ENCODE measurements around the gene SIPA1L2. TPM values are rescaled to one million over a fixed set of nuclear protein-coding genes. Genes with fewer than 3 reads are reported as not detected.
"Not testable (repeated sequence)": the region's sequence is repeated elsewhere in the genome, so short reads cannot be mapped to it uniquely, and the experiment has no call there.

Gene SIPA1L2
- total RNA-seq, 1 donor from 2014 or later: 3.7 TPM

GRCh38 chr1:232622981-232623380 lies 7.0 kb downstream of the SIPA1L2 start:
- Mint-ChIP-seq H3K9me3 (no peaks in the 10 kb centered on the region), H3K27me3 (ENCODE audit: low read depth) (peaks cover 43% of the 10 kb centered on the region), H3K4me3 (ENCODE audit: low read depth) (no peak overlapping the region), H3K4me1 (ENCODE audit: low read depth) (peaks cover 3% of the 10 kb centered on the region), H3K27ac (no peak overlapping the region), H3K36me3 (ENCODE audit: low read depth) (no peaks in the 10 kb centered on the region)
- no peak for DNase-seq (ENCODE audit: low spot score)
- intact Hi-C loops (cut with micrococcal nuclease): no loop called here

DNA sequence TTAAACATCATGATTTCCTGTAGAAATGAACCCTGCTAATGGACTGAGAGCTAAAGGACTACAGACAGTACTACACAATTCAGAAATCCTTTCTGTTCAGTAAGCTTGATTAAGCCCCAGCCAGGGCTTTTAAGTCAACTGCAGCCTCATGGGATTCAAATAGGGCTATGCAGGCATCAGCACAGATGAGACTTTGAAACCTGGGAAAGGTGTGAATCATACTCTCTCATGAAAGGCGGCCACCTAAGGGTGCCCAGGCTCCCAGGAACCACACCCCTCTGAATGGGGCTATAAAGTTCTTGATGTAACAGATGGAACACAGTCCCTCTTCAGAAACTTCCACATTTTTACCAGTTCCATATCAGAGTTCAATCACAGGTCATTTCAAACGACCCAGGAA lies 7.6 kb downstream of the SIPA1L2 start:
- Mint-ChIP-seq H3K27me3 (ENCODE audit: low read depth) (peaks cover 37% of the 10 kb centered on the region), H3K4me1 (ENCODE audit: low read depth) (no peaks in the 10 kb centered on the region), H3K27ac (no peak overlapping the region), H3K9me3 (no peaks in the 10 kb centered on the region), H3K36me3 (ENCODE audit: low read depth) (no peaks in the 10 kb centered on the region), H3K4me3 (ENCODE audit: low read depth) (no peak overlapping the region)
- intact Hi-C loops (cut with micrococcal nuclease): no loop called here
- no peak for DNase-seq (ENCODE audit: low spot score)

GRCh38 chr1:232621050-232621449 lies 8.9 kb downstream of the SIPA1L2 start:
- H3K4me3 Mint-ChIP-seq (ENCODE audit: low read depth): no peak overlapping the region
- DNase-seq (ENCODE audit: low spot score): no peak
- H3K4me1 Mint-ChIP-seq (ENCODE audit: low read depth): no peaks in the 10 kb centered on the region

DNA sequence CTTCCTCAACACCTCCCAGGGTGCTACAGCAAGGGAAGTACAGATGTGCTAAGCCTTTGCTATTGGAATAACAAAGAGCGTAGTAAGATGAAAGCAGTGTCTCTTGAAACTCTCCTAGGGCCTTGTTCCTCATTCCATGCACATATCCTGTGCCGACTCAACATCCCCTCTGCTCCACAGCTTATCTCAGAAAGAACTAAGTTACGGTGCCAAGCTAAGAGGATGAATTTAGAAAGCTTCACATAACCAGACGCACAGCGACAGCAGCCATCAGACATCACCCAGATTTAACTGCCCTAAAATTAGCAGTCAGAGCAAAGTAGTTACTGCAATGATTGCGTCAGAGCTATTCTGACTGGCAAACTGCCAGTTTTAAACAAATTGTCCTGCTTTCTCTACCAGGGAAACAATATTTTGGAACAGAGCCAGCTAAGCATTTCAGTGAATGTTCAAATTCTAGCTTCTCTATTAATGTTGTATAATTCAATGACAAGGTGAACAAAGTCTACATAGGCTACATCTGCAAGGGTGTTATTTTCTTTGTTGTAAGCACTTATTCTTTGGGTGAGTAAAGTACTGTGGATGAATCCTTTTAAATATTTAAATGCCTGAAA lies 9.5 kb downstream of the SIPA1L2 start:
- H3K9me3 Mint-ChIP-seq: no peaks in the 10 kb centered on the region
- H3K27me3 Mint-ChIP-seq (ENCODE audit: low read depth): peaks cover 22% of the 10 kb centered on the region
- no peak for DNase-seq (ENCODE audit: low spot score)
- no peak overlapping the region for H3K4me3 Mint-ChIP-seq (ENCODE audit: low read depth)
- H3K27ac Mint-ChIP-seq: no peak overlapping the region
- no peaks in the 10 kb centered on the region for H3K36me3 Mint-ChIP-seq (ENCODE audit: low read depth)
- H3K4me1 Mint-ChIP-seq (ENCODE audit: low read depth): no peaks in the 10 kb centered on the region
- intact Hi-C loops (cut with micrococcal nuclease): no loop called here

More at GRCh38 chr1:232621050-232621449, 8.9 kb downstream of the SIPA1L2 start:
- intact Hi-C loops (cut with micrococcal nuclease): no loop called here
- no peaks in the 10 kb centered on the region for H3K9me3 Mint-ChIP-seq
- H3K27me3 Mint-ChIP-seq (ENCODE audit: low read depth): peaks cover 26% of the 10 kb centered on the region
- no peaks in the 10 kb centered on the region for H3K36me3 Mint-ChIP-seq (ENCODE audit: low read depth)
- H3K27ac Mint-ChIP-seq: no peak overlapping the region

DNA sequence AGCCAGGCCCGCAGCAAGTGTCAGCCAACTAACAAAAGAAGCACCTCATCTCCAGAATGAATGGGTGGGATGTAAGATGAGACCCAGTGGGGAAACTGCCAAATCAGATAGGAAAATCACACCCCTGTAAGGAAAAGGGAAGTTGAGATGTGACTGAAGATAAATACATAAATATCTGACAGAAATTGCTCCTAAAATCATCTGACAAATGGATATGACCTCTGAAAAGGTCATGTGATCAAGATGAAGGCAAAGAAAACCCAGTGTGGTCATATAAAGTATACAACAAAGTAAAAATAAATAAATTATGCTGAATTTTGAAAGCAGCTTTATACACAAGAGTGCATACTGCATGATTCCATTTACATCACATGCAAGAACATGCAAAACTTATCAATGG lies 12.7 kb downstream of the SIPA1L2 start:
- intact Hi-C loops (cut with micrococcal nuclease): no loop called here
- no peak overlapping the region for H3K4me3 Mint-ChIP-seq (ENCODE audit: low read depth)
- H3K36me3 Mint-ChIP-seq (ENCODE audit: low read depth): no peaks in the 10 kb centered on the region

GRCh38 chr1:232615306-232615800 lies 14.6 kb downstream of the SIPA1L2 start:
- Mint-ChIP-seq H3K27me3 (ENCODE audit: low read depth) (peaks cover 9% of the 10 kb centered on the region), H3K36me3 (ENCODE audit: low read depth) (no peaks in the 10 kb centered on the region), H3K9me3 (no peaks in the 10 kb centered on the region), H3K4me1 (ENCODE audit: low read depth) (peaks cover 1% of the 10 kb centered on the region), H3K4me3 (ENCODE audit: low read depth) (no peak overlapping the region), H3K27ac (no peak overlapping the region)
- intact Hi-C loops (cut with micrococcal nuclease): no loop called here
- no peak for DNase-seq (ENCODE audit: low spot score)

More for the DNA sequence above, 12.7 kb downstream of the SIPA1L2 start:
- H3K27me3 Mint-ChIP-seq (ENCODE audit: low read depth): peaks cover 12% of the 10 kb centered on the region
- no peak overlapping the region for H3K27ac Mint-ChIP-seq
- peaks cover 1% of the 10 kb centered on the region for H3K4me1 Mint-ChIP-seq (ENCODE audit: low read depth)
- no peak for DNase-seq (ENCODE audit: low spot score)
- no peaks in the 10 kb centered on the region for H3K9me3 Mint-ChIP-seq

- H3K27ac Mint-ChIP-seq: no peak overlapping the region
- H3K27me3 Mint-ChIP-seq (ENCODE audit: low read depth): peaks cover 5% of the 10 kb centered on the region
- intact Hi-C loops (cut with micrococcal nuclease): no loop called here
- no peak for DNase-seq (ENCODE audit: low spot score)
- H3K36me3 Mint-ChIP-seq (ENCODE audit: low read depth): no peaks in the 10 kb centered on the region
- H3K4me3 Mint-ChIP-seq (ENCODE audit: low read depth): no peak overlapping the region
- H3K4me1 Mint-ChIP-seq (ENCODE audit: low read depth): peaks cover 1% of the 10 kb centered on the region
- H3K9me3 Mint-ChIP-seq: no peaks in the 10 kb centered on the region
These were observed 15.1 kb downstream of the SIPA1L2 start for GRCh38 chr1:232614811-232615210.

- no peaks in the 10 kb centered on the region for H3K36me3 Mint-ChIP-seq (ENCODE audit: low read depth)
- no peak overlapping the region for H3K4me3 Mint-ChIP-seq (ENCODE audit: low read depth)
- H3K4me1 Mint-ChIP-seq (ENCODE audit: low read depth): peaks cover 1% of the 10 kb centered on the region
- no peak for DNase-seq (ENCODE audit: low spot score)
- intact Hi-C loops (cut with micrococcal nuclease): no loop called here
- H3K27me3 Mint-ChIP-seq (ENCODE audit: low read depth): peaks cover 3% of the 10 kb centered on the region
- no peaks in the 10 kb centered on the region for H3K9me3 Mint-ChIP-seq
- H3K27ac Mint-ChIP-seq: no peak overlapping the region
These were observed 16.1 kb downstream of the SIPA1L2 start for GRCh38 chr1:232613752-232614381.

DNA sequence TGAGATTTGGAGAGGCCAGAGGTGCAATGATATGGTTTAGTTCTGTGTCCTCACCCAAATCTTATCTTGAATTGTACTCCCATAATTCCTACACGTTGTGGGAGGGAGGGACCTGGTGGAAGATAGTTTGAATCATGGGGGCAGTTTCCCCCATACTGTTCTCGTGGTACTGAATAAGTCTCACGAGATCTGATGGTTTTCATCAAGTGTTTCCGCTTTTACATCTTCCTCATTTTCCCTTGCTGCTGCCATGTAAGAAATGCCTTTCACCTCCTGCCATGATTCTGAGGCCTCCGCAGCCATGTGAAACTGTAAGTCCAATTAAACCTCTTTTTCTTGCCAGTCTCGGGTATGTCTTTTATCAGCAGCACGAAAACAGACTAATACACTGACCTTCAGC lies 17.1 kb downstream of the SIPA1L2 start:
- H3K4me3 Mint-ChIP-seq (ENCODE audit: low read depth); intact Hi-C loops (cut with micrococcal nuclease); H3K27ac Mint-ChIP-seq; DNase-seq (ENCODE audit: low spot score); H3K36me3 Mint-ChIP-seq (ENCODE audit: low read depth); H3K27me3 Mint-ChIP-seq (ENCODE audit: low read depth); H3K4me1 Mint-ChIP-seq (ENCODE audit: low read depth); H3K9me3 Mint-ChIP-seq: not testable (repeated sequence)

DNA sequence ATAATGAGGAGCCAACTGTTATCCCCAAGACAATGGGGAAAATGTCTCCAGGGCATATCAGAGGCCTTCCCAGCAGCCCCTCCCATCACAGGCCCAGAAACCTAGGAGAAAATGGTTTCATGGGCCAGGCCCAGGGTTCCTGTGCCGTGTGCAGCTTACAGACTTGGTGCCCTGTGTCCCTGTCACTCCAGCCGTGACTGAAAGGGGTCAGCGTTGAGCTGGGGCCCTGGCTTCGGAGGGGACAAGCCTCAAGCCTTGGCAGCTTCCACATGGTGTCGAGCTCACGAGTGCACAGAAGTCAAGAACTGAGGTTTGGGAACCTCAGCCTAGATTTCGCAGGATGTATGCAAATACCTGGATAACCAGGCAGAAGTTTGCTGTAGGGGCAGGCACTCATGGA lies 18.1 kb downstream of the SIPA1L2 start:
- no peaks in the 10 kb centered on the region for H3K36me3 Mint-ChIP-seq (ENCODE audit: low read depth)
- H3K4me3 Mint-ChIP-seq (ENCODE audit: low read depth): no peak overlapping the region
- H3K27ac Mint-ChIP-seq: no peak overlapping the region
- H3K27me3 Mint-ChIP-seq (ENCODE audit: low read depth): peaks cover 3% of the 10 kb centered on the region
- DNase-seq (ENCODE audit: low spot score): no peak
- intact Hi-C loops (cut with micrococcal nuclease): no loop called here
- H3K4me1 Mint-ChIP-seq (ENCODE audit: low read depth): peaks cover 1% of the 10 kb centered on the region
- H3K9me3 Mint-ChIP-seq: no peaks in the 10 kb centered on the region

GRCh38 chr1:232610902-232611745 lies 18.8 kb downstream of the SIPA1L2 start:
- H3K9me3 Mint-ChIP-seq; H3K27ac Mint-ChIP-seq; H3K36me3 Mint-ChIP-seq (ENCODE audit: low read depth); H3K4me3 Mint-ChIP-seq (ENCODE audit: low read depth); H3K27me3 Mint-ChIP-seq (ENCODE audit: low read depth); H3K4me1 Mint-ChIP-seq (ENCODE audit: low read depth); intact Hi-C loops (cut with micrococcal nuclease); DNase-seq (ENCODE audit: low spot score): not testable (repeated sequence)

GRCh38 chr1:232610192-232610901 lies 19.6 kb downstream of the SIPA1L2 start:
- Mint-ChIP-seq H3K36me3 (ENCODE audit: low read depth) (no peaks in the 10 kb centered on the region), H3K27ac (no peak overlapping the region), H3K27me3 (ENCODE audit: low read depth) (peaks cover 3% of the 10 kb centered on the region), H3K4me1 (ENCODE audit: low read depth) (peaks cover 1% of the 10 kb centered on the region), H3K4me3 (ENCODE audit: low read depth) (no peak overlapping the region), H3K9me3 (no peaks in the 10 kb centered on the region)
- intact Hi-C loops (cut with micrococcal nuclease): no loop called here
- no peak for DNase-seq (ENCODE audit: low spot score)
